Activated gamma-delta T cell treated with Interleukin-2 at 50 U/mL for 16 hours (primary cell): Measurements from ENCODE around the gene PRSS3.
"Not testable (repeated sequence)": the region's sequence is repeated elsewhere in the genome, so short reads cannot be mapped to it uniquely, and the experiment has no call there.

Experiments used
- DNase-seq: peaks from one replicate; pipeline ENCODE4 v3.0.0-alpha.2; 2020

Gene PRSS3

DNA sequence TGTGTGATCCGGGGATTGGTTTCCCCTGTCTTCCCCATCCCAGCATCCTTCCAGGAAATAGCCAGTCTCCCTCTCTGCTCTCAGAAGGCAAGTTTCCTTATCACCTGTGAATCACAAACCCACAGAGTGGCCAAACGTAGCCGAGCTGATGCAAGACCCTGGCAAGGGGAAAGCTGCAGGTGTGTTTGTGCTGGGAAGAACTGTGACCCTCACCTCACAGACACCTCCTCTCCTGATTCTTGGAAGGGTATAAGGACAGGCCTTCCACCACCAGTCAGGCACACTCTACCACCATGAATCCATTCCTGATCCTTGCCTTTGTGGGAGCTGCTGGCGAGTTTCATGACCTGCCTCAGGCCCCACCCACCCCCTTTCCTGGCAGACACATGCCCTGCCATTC, at the start of gene PRSS3:
PRSS3 (plus strand) TSS at position 281 of the 400 bp plus-strand sequence; CDS start at position 294, 13 bp downstream.
- DNase-seq: no peak

GRCh38 chr9:33748633-33749304, 46.6 kb upstream of the PRSS3 start:
- DNase-seq: peak; percentile 56

DNA sequence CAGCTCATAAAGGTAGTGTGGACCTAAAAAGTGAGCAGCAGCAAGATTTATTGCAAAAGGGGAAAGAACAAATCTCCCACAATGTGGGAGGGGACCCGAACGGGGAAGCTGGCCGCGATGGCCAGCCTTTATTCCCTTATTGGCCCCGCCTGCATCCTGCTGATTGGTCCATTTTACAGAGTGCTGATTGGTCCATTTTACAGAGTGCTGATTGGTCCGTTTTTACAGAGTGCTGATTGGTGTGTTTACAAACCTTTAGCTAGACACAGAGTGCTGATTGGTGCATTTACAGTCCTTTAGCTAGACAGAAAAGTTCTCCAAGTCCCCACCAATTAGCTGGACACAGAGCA, 46.1 kb upstream of the PRSS3 start:
- peak; percentile 16 for DNase-seq

GRCh38 chr9:33750307-33750838, 45.0 kb upstream of the PRSS3 start:
- no peak for DNase-seq

GRCh38 chr9:33750839-33751339, 44.5 kb upstream of the PRSS3 start:
- DNase-seq: no peak

DNA sequence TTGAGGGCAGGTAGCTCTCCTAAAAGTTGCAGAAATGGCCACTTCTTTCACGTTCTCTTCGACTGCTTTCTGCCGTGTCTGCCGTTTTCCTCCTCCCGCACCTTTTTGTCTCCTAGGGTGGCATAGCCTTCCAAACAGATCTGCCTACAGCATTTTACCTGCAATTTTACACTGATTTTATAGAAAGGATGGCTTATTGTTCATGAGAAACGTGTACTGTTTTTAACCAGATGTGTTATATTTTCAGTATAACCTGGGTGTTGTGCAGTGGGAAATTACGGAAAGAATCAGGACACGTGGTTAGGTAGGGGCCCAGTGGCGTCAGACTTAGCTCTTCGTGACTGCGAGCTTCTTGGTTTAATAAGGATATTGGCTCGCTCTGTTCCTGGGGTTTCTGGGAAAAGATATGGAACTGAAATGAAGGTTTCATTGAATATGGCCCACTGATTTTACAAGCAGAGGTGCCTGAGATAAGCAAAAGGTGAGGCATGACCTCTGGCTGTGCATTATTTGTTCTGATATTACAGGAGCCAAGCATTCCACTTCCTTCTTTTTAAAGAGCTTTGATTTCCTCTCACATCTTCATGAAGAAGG, 43.7 kb upstream of the PRSS3 start:
- DNase-seq: no peak

- DNase-seq: no peak
Observed at GRCh38 chr9:33752130-33752637, 43.2 kb upstream of the PRSS3 start.

DNA sequence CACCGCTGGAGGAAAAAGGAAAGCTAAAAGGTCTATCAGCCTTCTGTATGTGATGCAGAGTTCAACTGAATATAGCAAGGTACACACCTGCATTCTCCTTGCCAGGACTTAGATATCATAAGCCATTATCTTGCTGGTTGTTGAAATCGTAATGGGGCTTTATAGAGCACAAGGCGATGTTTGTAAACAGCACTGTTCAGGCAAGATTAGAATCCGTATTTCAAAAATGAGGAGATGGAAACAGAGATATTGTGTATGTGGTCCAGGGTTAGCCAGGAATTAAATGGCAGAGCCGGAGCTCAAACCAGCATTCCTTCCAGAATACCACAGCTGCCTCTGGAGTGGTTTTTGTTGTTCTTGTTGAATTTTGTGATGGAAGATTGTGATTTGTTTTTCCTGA, 42.6 kb upstream of the PRSS3 start:
- not testable (repeated sequence) for DNase-seq

DNA sequence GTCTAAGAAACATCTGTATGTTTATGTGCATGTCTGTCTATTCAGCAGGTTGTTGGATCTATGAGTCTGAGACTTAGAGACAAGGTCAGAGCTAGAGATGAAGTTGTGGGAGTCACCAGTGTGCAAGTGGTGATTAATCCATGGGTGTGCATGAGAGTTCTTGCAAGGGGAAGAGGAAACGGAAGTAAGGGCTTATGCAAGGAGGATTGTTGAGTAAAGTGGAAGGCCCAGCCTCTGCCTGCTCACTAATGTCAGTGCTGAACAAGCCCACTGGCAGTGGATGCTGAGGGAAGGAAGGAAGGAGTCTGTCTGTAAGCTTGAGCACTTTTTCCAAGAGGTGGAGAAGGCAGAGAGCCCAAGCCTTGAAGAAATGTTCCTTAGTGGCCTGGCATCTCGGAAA, 35.7 kb upstream of the PRSS3 start:
- not testable (repeated sequence) for DNase-seq

- no peak for DNase-seq
Observed at GRCh38 chr9:33762343-33762742, 33.0 kb upstream of the PRSS3 start.

GRCh38 chr9:33763709-33764108, 31.7 kb upstream of the PRSS3 start:
- DNase-seq: not testable (repeated sequence)

- no peak for DNase-seq
Observed at GRCh38 chr9:33765411-33765810, 29.9 kb upstream of the PRSS3 start.

GRCh38 chr9:33770156-33770880, 25.0 kb upstream of the PRSS3 start:
- DNase-seq: not testable (repeated sequence)

DNA sequence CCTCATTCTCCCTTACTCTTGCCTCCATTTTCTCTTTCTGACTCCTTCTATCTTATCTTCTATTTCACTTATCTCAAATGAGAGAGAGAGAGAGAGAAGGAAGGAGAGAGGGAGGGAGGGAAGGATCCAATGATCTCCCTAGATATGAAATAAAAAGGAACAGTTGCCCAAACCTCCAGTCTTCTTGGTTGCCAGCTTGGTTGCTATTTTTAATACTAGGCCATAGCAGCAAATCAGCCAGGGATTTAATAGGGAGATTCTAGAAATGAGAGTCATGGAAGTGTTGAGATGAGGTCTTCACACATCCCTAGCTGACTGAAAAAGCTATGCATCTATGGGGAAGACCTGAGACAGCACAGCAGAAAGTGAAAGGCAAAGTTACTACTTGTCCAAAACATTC, 22.2 kb upstream of the PRSS3 start:
- DNase-seq: not testable (repeated sequence)

DNA sequence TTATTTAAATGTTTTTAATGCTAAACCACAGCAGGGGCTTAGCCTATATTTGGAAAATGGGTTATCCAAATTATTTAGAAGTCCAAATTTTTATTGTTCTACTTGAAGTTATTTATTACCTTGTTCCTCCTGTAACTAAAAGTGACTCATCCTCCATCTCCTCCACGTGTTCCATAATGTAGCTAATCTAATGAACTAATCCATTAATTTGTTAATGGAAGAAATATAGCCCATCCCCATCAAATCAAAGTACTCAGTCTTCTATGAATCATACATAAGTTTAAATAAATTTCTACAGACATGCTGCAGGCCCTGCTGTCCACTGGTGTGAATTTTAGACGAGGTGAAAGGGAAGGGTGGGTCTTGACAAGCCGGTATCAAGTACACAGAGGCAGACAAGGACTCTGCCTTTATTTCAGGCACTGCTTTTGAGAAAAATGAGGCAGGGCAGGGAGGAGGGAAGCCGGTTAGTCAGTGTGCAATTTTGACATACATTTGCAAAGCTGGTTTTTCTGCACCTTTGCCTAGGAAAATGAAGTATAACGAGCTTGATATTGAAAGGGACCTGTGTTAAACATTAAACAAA, 21.2 kb upstream of the PRSS3 start:
- not testable (repeated sequence) for DNase-seq

DNA sequence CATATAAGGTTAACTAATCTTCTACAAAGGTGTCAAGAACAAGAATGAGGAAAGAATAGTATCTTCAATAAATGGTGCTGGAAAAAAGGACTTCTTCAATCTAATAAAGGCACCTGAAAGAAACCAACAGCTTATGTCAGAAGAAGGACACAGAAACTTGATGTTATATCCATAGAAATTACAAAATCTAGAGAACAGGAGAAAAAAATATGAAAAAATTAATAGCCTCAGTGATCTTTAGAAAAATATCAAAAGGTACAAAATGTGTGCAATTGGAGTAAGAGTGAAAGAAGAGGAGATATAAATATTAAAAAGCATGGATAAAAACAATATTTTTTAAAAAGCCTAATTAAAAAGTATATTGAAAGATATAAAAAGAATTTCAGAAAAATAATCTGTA, 18.8 kb upstream of the PRSS3 start:
- no peak for DNase-seq

DNA sequence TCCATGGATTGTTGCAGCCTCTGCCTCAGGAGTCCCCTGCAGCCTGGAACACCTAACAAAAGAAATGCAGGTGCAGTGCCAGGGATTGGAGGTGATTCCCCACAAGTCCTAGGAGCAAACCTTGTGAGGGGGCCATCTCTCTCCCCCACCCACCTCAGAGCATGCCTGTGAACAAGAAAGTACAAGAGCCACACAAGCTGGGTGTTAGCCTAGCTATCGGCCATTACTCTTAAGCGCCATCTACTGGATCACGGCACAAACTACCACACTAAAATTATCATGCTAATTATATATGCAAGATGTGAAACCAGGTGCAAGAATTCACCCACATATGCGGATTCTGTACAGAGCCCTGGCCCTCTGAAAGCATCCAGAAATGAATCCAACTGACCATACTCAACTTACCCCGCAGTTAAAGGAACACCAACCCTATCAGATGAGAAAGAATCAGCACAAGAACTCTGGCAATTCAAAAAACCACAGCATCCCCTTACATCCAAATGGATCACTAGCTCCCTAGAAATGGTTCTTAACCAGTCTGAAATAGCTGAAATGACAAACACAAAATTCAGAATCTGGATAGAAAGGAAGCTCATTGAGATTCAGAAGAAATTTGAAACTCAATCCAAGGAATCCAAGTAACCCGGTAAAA, 16.5 kb upstream of the PRSS3 start:
- DNase-seq: peak; percentile 44

DNA sequence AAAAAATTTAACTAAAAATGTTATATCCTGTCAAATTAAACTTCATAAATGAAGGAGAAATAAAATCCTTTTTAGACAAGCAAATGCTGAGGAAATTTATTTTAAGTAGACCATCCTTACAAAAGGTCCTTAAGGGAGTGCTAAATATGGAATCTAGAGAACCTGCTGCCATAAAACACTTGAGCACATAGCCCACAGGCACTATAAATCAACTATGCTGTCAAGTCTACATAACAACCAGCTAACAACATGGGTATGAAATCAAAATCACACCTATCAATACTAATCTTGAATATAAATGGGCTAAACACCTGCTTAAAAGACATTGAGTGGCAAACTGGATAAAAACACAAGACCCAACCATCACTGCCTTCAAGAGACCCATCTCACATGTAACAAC, 15.1 kb upstream of the PRSS3 start:
- DNase-seq: no peak

DNA sequence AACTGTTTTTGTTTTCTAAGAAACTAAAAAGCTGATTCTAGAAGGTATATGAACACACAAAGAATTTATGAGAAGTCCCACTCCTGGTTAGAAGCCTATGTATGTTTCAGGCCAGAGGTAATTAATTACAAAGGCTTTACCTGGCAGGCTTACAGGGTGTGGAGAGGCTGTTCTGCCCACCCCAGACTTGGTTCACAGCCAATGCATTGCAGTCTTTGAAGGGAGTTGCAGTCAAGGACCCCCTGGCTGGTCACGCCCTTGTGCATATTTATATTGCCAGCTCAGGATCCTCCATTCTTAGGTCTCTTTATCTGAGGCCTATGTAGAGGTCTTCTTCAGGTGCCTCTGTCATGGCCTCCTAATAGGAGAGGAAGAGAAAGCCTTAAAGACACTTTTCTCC, 13.6 kb upstream of the PRSS3 start:
- DNase-seq: no peak

DNA sequence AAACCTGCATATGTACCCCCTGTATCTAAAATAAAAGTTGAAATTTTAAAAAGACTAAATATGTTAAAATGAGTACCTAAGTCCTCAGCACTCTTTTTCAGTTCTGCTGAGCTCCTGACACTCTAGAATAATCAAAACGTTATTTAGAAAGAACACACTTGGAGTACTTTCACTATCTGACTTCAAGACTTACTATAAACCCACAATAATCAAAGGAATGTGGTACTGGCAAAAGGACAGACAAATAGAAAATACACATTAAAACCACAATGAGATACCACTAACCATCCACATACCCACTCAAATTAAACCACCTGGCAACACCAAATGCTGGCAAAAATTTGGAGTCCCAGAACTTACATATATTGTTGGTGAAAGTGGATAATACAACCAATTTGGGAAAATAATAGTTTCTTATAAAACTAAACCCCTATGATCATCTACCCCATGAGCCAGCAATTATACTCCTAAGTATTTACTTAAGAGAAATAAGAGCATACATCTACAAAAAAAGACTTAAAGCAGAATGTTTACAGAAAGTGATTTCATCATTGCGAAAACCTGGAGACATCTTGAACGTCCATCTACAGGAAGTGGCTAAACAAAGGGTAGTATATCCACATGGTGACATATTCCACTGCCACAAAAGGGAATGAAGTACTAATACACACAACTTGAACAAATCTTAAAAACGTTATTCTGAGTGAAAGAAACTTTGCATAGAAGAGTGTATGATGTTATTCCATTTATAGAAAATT, 12.8 kb upstream of the PRSS3 start:
- DNase-seq: no peak

DNA sequence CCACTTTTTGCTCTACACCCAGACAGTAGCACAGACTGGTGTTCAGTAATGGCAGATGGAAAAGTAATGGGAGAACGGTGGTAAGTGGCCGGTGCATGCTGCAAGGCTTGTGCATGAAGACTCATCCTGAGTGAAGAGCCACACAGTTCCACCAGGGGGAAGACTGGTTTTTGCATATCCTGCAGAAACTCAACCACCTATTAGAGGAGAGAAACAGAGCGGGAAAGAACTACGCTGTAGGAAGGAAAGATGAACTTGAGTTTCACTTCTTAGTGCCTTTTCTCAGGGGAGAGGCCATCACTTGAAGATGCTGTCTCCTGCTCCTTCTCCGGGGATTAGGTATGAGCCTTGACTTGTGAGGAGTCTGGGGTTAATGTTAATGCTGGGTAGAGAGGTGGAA, 9.4 kb upstream of the PRSS3 start:
- no peak for DNase-seq

GRCh38 chr9:33786681-33787080, 8.7 kb upstream of the PRSS3 start:
- DNase-seq: no peak
